Uterus (tissue), 4 donors: Measurements from ENCODE around the gene RAMAC. TPM values are rescaled to one million over a fixed set of nuclear protein-coding genes. Genes with fewer than 3 reads are reported as not detected.
A peak's percentile ranks its signal among the peaks of the same experiment; 100 is the strongest.

Experiments used
- DNase-seq, 2 donors: peaks; one replicate each; pipeline ENCODE4 v3.0.0-alpha.2; 2019 to 2020
- H3K27ac ChIP-seq, 2 donors: fragments of 200-600 bp; sonication (generic); 1 replicate in 1 of 2; 2 replicates in 1 of 2; pipeline ENCODE4 v1.5.1; 2016 to 2018
- H3K27me3 ChIP-seq, 2 donors: fragments of 200-600 bp; sonication (generic); one replicate each; pipeline ENCODE4 v1.5.1; 2018 to 2019; ENCODE audit warnings: control low read depth in 1 of 2
- H3K36me3 ChIP-seq, 2 donors: fragments of 200-600 bp; sonication (generic); one replicate each; pipeline ENCODE4 v1.5.1; 2019; ENCODE audit warnings: control low read depth in 1 of 2
- H3K4me1 ChIP-seq, 2 donors: fragments of 200-600 bp; sonication (generic); one replicate each; pipeline ENCODE4 v1.5.1; 2018 to 2019; ENCODE audit warnings: control low read depth in 1 of 2
- H3K4me3 ChIP-seq, 2 donors: fragments of 200-600 bp; sonication (generic); 1 replicate in 1 of 2; 2 replicates in 1 of 2; pipeline ENCODE4 v1.5.1; 2018 to 2019; ENCODE audit warnings: mild to moderate bottlenecking in 1 of 2
- H3K9me3 ChIP-seq, 2 donors: fragments of 200-600 bp; sonication (generic); one replicate each; pipeline ENCODE4 v1.5.1; 2019; ENCODE audit warnings: control low read depth in 1 of 2
- POLR2A ChIP-seq, 2 donors: fragments of 450-650 bp; IDR thresholded peaks; one replicate each; pipeline ENCODE4 v1.6.1; 2016; ENCODE audit warnings: antibody characterized with exemption in 2 of 2, mild to moderate bottlenecking in 1 of 2, moderate library complexity in 1 of 2
- intact Hi-C: fragments of 100-400 bp; cut with DNase I; formaldehyde crosslinking; loops from one replicate; pipeline ENCODE4 v1.15.1; 2023; ENCODE audit warnings: low total_unique reads
- total RNA-seq, 4 donors: library from RNA; depleted of rRNA in 3 of 4; stranded (reverse); fragments of >200 nt in 3 of 4; gene quantifications; one replicate each; pipeline versions ENCODE4 v1.1.0 to v1.2.4, GENCODE V29; 2014 to 2023
- TF ChIP-seq, protein P1 (sequence below), 4 experiments: fragments of 200-600 bp in 2 of 4; fragments of 450-650 bp in 2 of 4; sonication (generic) in 2 of 4; IDR thresholded peaks; one replicate each; pipeline ENCODE4 v1.5.1; 2016 to 2019; ENCODE audit warnings: antibody characterized with exemption in 4 of 4, mild to moderate bottlenecking in 2 of 4, moderate library complexity in 1 of 4
- donor health status: DM: yes; HTN: yes; CAD: no.

Gene RAMAC
- total RNA-seq, 4 donors from 2014 or later, result 4.9 to 43.5 (median 13.9) TPM

- Histone ChIP-seq H3K27ac (peak within 1 kb of the TSS; percentile 69 to 83), H3K27me3 (no peaks in the 10 kb centered on the region), H3K4me1 (no peaks in the 10 kb centered on the region), H3K9me3 (no peaks in the 10 kb centered on the region), H3K4me3 (peak within 1 kb of the TSS; percentile 98), H3K36me3 (no peaks in the 10 kb centered on the region)
- intact Hi-C loops, result no loop called here
- DNase-seq, result peak; percentile 82 to 86
- TF ChIP-seq, protein P1, sequence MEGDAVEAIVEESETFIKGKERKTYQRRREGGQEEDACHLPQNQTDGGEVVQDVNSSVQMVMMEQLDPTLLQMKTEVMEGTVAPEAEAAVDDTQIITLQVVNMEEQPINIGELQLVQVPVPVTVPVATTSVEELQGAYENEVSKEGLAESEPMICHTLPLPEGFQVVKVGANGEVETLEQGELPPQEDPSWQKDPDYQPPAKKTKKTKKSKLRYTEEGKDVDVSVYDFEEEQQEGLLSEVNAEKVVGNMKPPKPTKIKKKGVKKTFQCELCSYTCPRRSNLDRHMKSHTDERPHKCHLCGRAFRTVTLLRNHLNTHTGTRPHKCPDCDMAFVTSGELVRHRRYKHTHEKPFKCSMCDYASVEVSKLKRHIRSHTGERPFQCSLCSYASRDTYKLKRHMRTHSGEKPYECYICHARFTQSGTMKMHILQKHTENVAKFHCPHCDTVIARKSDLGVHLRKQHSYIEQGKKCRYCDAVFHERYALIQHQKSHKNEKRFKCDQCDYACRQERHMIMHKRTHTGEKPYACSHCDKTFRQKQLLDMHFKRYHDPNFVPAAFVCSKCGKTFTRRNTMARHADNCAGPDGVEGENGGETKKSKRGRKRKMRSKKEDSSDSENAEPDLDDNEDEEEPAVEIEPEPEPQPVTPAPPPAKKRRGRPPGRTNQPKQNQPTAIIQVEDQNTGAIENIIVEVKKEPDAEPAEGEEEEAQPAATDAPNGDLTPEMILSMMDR (IDR thresholded peaks at IDR 0.05), result peak; percentile 82 to 93 (median 84)
- peak; percentile 59 to 75 for TF ChIP-seq POLR2A (IDR thresholded peaks at IDR 0.05)
Observed at GRCh38 chr15:83011271-83012075, 25.5 kb downstream of the RAMAC start, which contains the start of gene C15orf40. Gene C15orf40 (minus strand): TSS chr15:83011639. CDS start chr15:83011607, 32 bp downstream.

- peak overlapping the region; percentile 98 for H3K4me3 ChIP-seq
- H3K27me3 ChIP-seq, result no peaks in the 10 kb centered on the region
- H3K4me1 ChIP-seq, result no peaks in the 10 kb centered on the region
- H3K9me3 ChIP-seq, result no peaks in the 10 kb centered on the region
- peak overlapping the region; percentile 69 to 83 for H3K27ac ChIP-seq
- intact Hi-C loops, result no loop called here
- no peak for TF ChIP-seq POLR2A (IDR thresholded peaks at IDR 0.05)
- no peak for DNase-seq
- no peaks in the 10 kb centered on the region for H3K36me3 ChIP-seq
Observed at GRCh38 chr15:83012076-83012426, 26.0 kb downstream of the RAMAC start.

- Histone ChIP-seq H3K4me1 (no peaks in the 10 kb centered on the region), H3K4me3 (no peak overlapping the region), H3K9me3 (no peaks in the 10 kb centered on the region), H3K27ac (no peak overlapping the region), H3K36me3 (no peaks in the 10 kb centered on the region), H3K27me3 (no peaks in the 10 kb centered on the region)
- intact Hi-C loops, result no loop called here
- DNase-seq, result no peak
- TF ChIP-seq POLR2A (IDR thresholded peaks at IDR 0.05), result no peak
- TF ChIP-seq, protein P1 (IDR thresholded peaks at IDR 0.05), result no peak
Observed at GRCh38 chr15:83012636-83013035, 26.6 kb downstream of the RAMAC start.

DNA sequence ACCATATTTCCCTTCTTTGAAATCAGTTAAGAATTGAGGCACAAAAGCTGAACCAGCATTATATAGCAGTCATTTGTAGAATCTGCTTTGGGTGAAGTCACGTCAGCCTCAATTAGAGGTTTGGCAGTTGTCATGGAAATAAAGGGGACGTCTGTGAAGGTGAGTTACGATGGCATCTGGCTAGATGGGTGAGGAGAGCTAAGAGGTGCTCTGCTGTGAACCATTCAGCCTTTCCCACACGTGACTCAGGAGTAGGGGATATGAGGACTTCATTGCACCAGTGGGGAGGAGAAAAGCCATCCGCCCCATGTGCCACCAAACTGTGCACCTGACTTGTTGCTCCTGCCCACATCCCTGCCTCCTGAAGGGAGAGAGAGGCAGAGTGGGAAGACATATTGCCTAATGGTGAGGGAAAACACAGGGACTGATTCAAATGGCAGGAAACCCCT lies 28.2 kb downstream of the RAMAC start:
- no peaks in the 10 kb centered on the region for H3K36me3 ChIP-seq
- no peak overlapping the region for H3K4me3 ChIP-seq
- H3K4me1 ChIP-seq, result no peaks in the 10 kb centered on the region
- no peak overlapping the region for H3K27ac ChIP-seq
- intact Hi-C loops, result no loop called here
- no peaks in the 10 kb centered on the region for H3K9me3 ChIP-seq
- DNase-seq, result no peak
- TF ChIP-seq, protein P1 (IDR thresholded peaks at IDR 0.05), result no peak
- TF ChIP-seq POLR2A (IDR thresholded peaks at IDR 0.05), result no peak
- no peaks in the 10 kb centered on the region for H3K27me3 ChIP-seq

DNA sequence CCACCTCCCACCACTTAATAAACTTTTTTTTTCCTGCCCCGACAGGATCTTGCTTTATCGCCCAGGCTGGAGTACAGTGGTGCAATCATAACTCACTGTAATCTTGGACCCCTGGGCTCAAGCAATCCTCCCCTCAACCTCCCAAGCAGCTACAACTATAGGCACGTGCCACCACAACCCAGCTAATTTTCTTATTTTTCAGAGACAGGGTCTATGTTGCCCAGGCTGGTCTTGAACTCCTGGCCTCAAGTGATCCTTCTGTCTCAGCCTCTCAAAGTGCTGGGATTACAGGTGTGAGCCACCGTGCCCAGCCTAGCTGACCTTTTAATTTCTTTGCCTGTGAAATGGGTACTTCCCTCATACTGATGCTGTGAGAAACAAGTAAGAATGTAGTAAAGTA lies 29.4 kb downstream of the RAMAC start:
- Histone ChIP-seq H3K4me1 (no peaks in the 10 kb centered on the region), H3K4me3 (no peak overlapping the region), H3K27ac (no peak overlapping the region), H3K36me3 (no peaks in the 10 kb centered on the region), H3K9me3 (no peaks in the 10 kb centered on the region), H3K27me3 (no peaks in the 10 kb centered on the region)
- intact Hi-C loops, result no loop called here
- TF ChIP-seq POLR2A (IDR thresholded peaks at IDR 0.05), result no peak
- TF ChIP-seq, protein P1 (IDR thresholded peaks at IDR 0.05), result no peak
- DNase-seq, result no peak
